ENCODE data around the gene BNC2. TPM values are rescaled to one million over a fixed set of nuclear protein-coding genes. Genes with fewer than 3 reads are reported as not detected.
A peak's percentile ranks its signal among the peaks of the same experiment; 100 is the strongest.

Gene BNC2
- total RNA-seq, 1 donor from 2014 or later = 2.9 TPM

DNA sequence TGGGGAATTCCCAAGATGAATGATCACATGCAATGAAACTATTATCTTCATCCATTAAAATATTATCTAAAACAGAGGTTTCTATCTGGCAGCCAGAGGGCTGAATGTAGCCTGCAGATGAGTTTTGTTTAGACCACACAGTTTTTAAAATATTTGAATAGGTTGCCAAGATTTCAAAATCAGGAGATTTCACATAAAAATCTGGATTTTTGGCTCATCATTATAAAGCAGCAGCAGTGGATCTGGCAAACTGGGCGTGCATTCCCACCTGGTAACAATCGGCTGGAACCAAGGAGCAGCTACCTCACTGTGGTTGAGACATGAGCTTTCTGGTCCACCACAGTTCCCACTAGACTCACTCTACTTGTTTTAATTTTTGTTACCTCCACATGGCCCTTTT lies 155.1 kb downstream of the BNC2 start:
- H3K4me3 ChIP-seq (ENCODE audit: low read depth, low read length) = no peak overlapping the region
- TF ChIP-seq, protein P1, sequence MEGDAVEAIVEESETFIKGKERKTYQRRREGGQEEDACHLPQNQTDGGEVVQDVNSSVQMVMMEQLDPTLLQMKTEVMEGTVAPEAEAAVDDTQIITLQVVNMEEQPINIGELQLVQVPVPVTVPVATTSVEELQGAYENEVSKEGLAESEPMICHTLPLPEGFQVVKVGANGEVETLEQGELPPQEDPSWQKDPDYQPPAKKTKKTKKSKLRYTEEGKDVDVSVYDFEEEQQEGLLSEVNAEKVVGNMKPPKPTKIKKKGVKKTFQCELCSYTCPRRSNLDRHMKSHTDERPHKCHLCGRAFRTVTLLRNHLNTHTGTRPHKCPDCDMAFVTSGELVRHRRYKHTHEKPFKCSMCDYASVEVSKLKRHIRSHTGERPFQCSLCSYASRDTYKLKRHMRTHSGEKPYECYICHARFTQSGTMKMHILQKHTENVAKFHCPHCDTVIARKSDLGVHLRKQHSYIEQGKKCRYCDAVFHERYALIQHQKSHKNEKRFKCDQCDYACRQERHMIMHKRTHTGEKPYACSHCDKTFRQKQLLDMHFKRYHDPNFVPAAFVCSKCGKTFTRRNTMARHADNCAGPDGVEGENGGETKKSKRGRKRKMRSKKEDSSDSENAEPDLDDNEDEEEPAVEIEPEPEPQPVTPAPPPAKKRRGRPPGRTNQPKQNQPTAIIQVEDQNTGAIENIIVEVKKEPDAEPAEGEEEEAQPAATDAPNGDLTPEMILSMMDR (conservative IDR thresholded peaks at IDR 0.05; ENCODE audit: low read depth, low read length) = no peak
- no peak for DNase-seq (ENCODE audit: low read depth)

DNA sequence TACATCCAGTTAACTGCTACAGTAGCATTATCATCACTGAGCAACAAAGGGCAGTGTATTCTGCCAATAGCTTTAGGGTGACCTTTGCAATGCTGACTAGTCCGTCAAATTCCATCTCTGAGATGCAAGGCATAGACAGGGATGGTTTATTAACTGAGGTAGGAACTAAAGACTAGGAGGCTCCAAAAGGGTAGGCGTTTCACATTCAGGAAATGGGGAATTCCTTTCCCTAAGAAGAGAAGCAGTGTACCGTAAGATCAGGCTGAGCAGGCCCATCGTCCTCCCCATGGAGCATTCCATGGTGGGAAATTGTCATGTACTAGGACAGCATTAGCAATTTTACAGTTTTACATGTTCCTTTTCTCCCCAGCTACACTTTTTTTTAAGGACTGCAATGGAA lies 157.7 kb downstream of the BNC2 start:
- H3K4me3 ChIP-seq (ENCODE audit: low read depth, low read length) = no peak overlapping the region
- DNase-seq (ENCODE audit: low read depth) = no peak
- TF ChIP-seq, protein P1 (conservative IDR thresholded peaks at IDR 0.05; ENCODE audit: low read depth, low read length) = no peak

DNA sequence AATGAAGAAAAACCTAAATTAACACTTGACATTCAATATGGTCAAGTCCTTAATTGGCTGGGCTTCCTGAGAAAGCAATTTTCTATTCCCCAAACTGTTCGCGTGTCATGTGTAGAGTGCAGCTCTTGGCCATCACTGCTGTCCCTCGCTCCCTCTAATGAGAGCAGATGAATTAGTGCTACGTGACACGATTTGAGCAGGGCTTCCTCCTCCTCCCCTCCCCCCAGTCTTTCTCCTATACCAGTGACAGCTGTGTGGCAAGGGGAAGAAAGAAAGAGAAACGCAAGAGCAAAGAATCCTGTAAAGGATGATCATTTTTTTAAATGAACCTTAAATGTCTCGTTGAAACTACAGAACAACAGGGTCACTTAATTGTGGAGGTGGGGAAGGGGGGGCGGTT lies 159.6 kb downstream of the BNC2 start:
- H3K4me3 ChIP-seq (ENCODE audit: low read depth, low read length) = no peak overlapping the region
- DNase-seq (ENCODE audit: low read depth) = no peak
- TF ChIP-seq, protein P1 (conservative IDR thresholded peaks at IDR 0.05; ENCODE audit: low read depth, low read length) = no peak

DNA sequence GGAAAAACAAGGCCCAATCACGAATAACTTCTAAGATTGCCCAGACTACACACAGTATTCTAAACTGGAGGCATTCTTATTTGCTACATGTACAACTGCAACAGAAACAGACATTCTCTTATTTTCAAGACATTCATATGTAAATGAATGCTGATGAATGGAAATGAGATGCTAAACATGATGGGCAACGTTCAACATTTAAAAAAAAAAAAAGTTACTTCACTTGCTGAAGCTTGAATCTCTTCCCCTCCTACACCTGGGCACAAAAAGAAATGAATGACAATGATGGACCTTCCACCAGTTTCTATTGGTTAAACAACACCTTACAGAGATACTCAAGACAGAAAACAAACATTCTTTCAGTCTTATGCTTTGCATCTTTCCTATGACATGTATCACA lies 160.5 kb downstream of the BNC2 start:
- TF ChIP-seq, protein P1 (conservative IDR thresholded peaks at IDR 0.05; ENCODE audit: low read depth, low read length) = no peak
- DNase-seq (ENCODE audit: low read depth) = no peak
- no peak overlapping the region for H3K4me3 ChIP-seq (ENCODE audit: low read depth, low read length)

DNA sequence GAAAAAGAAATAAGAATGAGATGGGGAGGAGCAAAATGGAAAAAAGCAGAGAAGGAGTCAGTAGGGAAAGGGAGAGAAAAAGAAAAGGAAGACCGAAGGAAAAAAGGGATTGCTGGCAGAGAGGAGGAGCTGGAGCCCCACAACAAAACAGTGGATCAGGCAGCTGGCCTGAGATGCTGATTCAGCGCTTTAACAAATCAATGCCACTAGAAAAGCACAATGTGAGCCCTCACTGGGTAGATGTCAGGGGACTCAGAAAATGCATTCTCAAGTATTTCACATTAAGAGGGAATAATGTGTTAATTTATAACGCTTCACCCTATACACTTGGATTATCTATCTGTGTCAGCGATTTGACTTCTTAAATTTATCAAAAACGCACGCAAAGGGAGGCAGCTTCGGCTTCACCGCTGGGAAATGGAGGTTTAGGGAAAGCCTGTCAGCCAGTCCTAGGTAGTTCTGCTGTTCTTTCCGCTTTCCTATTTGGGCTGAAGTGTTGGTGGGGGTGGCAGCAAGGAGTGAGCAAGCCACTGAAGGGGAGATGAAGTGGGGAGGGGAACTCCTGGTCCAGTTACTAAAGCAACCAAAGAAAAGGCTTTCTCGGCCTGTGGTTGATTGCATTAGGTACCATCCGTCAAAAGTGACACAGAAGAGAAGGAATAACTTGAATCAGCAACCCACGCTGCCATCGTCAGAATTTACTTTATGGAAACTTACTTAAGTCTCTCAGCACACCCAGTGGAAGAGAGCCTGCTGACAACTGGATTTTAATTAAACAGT lies 161.6 kb downstream of the BNC2 start:
- no peak overlapping the region for H3K4me3 ChIP-seq (ENCODE audit: low read depth, low read length)
- DNase-seq (ENCODE audit: low read depth) = no peak
- TF ChIP-seq, protein P1 (conservative IDR thresholded peaks at IDR 0.05; ENCODE audit: low read depth, low read length) = no peak

DNA sequence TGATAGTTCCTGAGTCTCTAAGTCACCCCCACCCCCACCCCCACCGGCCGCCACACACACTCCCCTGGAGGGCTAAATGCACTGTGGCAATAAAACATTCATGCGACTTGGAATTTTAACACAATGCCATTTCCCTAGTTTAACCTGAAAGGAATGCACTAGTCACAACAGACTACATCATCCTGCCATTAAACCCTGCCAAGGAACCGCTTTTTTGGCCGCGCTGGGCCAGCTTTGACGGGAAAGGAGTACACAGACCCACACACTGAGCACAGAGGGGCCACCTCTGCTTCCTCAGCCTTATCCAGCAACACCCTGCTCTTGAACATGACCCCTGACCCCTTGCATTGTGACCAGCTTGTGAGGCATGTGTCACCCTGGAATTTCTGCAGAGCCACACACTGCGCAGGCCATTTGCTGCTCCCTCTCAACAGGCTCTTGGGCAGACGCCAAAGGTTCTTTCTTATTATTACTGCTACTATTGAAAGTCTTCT lies 165.3 kb downstream of the BNC2 start:
- peak; percentile 94 for DNase-seq (ENCODE audit: low read depth)
- peak overlapping the region; percentile 56 for H3K4me3 ChIP-seq (ENCODE audit: low read depth, low read length)
- TF ChIP-seq, protein P1 (conservative IDR thresholded peaks at IDR 0.05; ENCODE audit: low read depth, low read length) = no peak

All from epithelial cell of proximal tubule (primary cell).